Peyer's patch (tissue), 4 donors: ENCODE data around the gene LDHAL6B. TPM values are rescaled to one million over a fixed set of nuclear protein-coding genes. Genes with fewer than 3 reads are reported as not detected.

Experiments used
- DNase-seq, 3 donors: peaks; one replicate each; pipeline ENCODE4 v3.0.0-alpha.2; 2017 to 2019
- H3K27ac ChIP-seq, 4 donors: fragments of 200-600 bp; sonication (generic); one replicate each; pipeline ENCODE4 v1.5.1; 2016 to 2019
- H3K27me3 ChIP-seq, 2 donors: fragments of 200-600 bp; sonication (generic); one replicate each; pipeline ENCODE4 v1.5.1; 2019
- H3K36me3 ChIP-seq, 3 donors: fragments of 200-600 bp; sonication (generic); one replicate each; pipeline ENCODE4 v1.5.1; 2016 to 2019
- H3K4me1 ChIP-seq, 4 donors: fragments of 200-600 bp; sonication (generic); one replicate each; pipeline ENCODE4 v1.5.1; 2016 to 2019
- H3K4me3 ChIP-seq, 4 donors: fragments of 200-600 bp; sonication (generic); 1 replicate in 3 of 4; 2 replicates in 1 of 4; pipeline ENCODE4 v1.5.1; 2016 to 2019; ENCODE audit warnings: mild to moderate bottlenecking in 1 of 4
- H3K9me3 ChIP-seq, 4 donors: fragments of 200-600 bp; sonication (generic); one replicate each; pipeline ENCODE4 v1.5.1; 2016 to 2019; ENCODE audit warnings: mild to moderate bottlenecking in 1 of 4
- POLR2A ChIP-seq, 2 donors: fragments of 450-650 bp; IDR thresholded peaks; one replicate each; pipeline ENCODE4 v1.5.1; 2017; ENCODE audit warnings: antibody characterized with exemption in 2 of 2, mild to moderate bottlenecking in 2 of 2, moderate library complexity in 2 of 2
- total RNA-seq, 4 donors: library from RNA; depleted of rRNA; stranded (reverse); fragments of >200 nt; gene quantifications; one replicate each; pipeline ENCODE4 v1.1.0, GENCODE V29; 2016
- TF ChIP-seq, protein P1 (sequence below), 6 experiments: fragments of 450-650 bp in 4 of 6; fragments of 200-600 bp in 2 of 6; sonication (generic) in 1 of 6; IDR thresholded peaks; one replicate each; pipeline ENCODE4 v1.5.1; 2017 to 2019; ENCODE audit warnings: antibody characterized with exemption in 6 of 6, mild to moderate bottlenecking in 3 of 6, moderate library complexity in 1 of 6

LDHAL6B gene
- total RNA-seq, 4 donors from 2014 or later, result not detected

DNA sequence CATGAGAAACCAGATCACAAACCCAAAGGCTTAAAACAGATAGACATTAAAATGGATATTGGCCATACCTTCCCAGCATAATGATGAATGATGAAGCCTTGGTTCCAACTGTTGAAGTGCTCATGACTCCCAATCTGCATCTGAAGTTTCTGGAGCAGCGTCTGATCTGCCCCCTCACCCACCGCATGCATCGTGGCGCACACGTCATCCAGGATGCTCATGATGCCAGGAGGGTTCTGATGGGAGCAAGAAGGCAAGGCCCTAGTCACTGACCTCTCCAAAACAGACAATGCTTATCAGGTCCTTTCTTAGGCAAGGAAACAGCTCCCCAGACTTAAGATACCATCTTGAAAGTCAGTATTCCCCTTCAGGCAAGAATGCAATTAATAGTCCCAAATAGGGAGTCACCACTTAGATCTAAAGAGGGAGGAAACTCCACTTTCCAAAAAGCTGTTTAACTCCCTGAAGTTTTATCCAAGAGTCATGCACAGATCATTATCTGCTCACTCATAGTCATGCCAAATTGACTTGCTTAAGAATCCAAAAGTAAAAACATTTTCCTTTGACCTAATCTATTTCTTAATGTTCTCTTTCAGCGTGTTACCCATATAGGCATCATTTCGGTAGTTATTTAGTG lies 2.1 kb downstream of the LDHAL6B start:
- Histone ChIP-seq H3K9me3 (no peaks in the 10 kb centered on the region), H3K4me3 (no peak overlapping the region), H3K4me1 (no peaks in the 10 kb centered on the region), H3K27me3 (no peaks in the 10 kb centered on the region), H3K36me3 (peaks cover 0 to 86% (median 0%) of the 10 kb centered on the region in 3 donors), H3K27ac (no peak overlapping the region)
- no peak for DNase-seq
- TF ChIP-seq, protein P1, sequence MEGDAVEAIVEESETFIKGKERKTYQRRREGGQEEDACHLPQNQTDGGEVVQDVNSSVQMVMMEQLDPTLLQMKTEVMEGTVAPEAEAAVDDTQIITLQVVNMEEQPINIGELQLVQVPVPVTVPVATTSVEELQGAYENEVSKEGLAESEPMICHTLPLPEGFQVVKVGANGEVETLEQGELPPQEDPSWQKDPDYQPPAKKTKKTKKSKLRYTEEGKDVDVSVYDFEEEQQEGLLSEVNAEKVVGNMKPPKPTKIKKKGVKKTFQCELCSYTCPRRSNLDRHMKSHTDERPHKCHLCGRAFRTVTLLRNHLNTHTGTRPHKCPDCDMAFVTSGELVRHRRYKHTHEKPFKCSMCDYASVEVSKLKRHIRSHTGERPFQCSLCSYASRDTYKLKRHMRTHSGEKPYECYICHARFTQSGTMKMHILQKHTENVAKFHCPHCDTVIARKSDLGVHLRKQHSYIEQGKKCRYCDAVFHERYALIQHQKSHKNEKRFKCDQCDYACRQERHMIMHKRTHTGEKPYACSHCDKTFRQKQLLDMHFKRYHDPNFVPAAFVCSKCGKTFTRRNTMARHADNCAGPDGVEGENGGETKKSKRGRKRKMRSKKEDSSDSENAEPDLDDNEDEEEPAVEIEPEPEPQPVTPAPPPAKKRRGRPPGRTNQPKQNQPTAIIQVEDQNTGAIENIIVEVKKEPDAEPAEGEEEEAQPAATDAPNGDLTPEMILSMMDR (IDR thresholded peaks at IDR 0.05), result no peak
- TF ChIP-seq POLR2A (IDR thresholded peaks at IDR 0.05), result no peak

DNA sequence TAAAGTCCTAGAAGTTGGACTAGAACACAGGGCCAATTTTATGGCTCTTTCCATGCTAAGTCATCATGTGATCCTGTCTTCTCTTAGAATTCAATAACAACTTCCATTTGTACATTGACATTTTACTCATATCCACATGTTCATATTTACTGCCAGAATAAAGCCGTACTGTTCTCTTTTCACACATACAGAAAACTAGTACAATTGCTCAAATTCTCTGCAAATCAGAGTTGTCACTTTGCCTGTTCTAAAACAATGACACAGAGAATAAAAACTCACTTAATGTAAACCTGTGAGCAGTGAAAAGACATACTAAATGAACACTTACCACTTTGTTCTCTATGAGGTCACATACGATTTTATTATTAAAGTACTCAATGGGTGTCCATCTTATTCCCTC lies 3.5 kb downstream of the LDHAL6B start:
- Histone ChIP-seq H3K4me1 (no peaks in the 10 kb centered on the region), H3K9me3 (no peaks in the 10 kb centered on the region), H3K27ac (no peak overlapping the region), H3K27me3 (no peaks in the 10 kb centered on the region), H3K36me3 (peaks cover 0 to 81% (median 0%) of the 10 kb centered on the region in 3 donors), H3K4me3 (no peak overlapping the region)
- no peak for DNase-seq
- TF ChIP-seq, protein P1 (IDR thresholded peaks at IDR 0.05), result no peak
- no peak for TF ChIP-seq POLR2A (IDR thresholded peaks at IDR 0.05)

- no peaks in the 10 kb centered on the region for H3K4me1 ChIP-seq
- no peak overlapping the region for H3K27ac ChIP-seq
- no peak overlapping the region for H3K4me3 ChIP-seq
- H3K27me3 ChIP-seq, result no peaks in the 10 kb centered on the region
- H3K36me3 ChIP-seq, result peaks cover 0 to 78% (median 0%) of the 10 kb centered on the region in 3 donors
- TF ChIP-seq POLR2A (IDR thresholded peaks at IDR 0.05), result no peak
- TF ChIP-seq, protein P1 (IDR thresholded peaks at IDR 0.05), result no peak
- no peaks in the 10 kb centered on the region for H3K9me3 ChIP-seq
- DNase-seq, result no peak
These were observed 10.3 kb downstream of the LDHAL6B start for GRCh38 chr15:59216911-59217310.

DNA sequence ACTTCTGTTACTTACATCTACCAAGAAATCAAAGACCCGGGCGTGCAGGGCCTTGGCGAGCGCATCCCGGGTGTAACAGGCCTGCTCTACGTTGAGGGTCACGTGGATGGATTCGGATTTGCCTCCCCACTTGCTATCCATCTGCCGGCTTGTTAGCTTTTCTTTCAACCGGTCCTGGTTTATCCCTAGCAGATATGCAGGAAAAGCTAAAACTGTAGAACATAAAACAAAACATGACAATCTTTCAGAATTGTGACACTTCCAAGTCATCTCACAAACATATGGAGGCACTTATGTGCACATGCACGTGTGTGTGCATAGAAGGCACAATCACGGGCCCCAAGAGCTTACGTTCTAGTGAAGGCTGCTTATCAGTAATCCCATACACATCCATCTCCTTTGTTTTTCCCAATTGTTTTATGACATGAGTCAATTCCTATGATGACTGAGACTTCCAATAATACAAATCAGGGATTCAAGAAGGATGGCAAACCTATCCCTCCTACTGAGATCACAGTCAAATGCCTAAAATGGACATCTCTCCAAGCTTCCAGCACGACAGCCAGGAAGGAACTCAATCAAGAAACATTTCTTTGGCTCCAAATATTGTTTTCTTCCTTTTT lies 11.3 kb downstream of the LDHAL6B start:
- DNase-seq, result no peak
- Histone ChIP-seq H3K9me3 (no peaks in the 10 kb centered on the region), H3K27ac (no peak overlapping the region), H3K4me3 (no peak overlapping the region), H3K27me3 (no peaks in the 10 kb centered on the region), H3K36me3 (peaks cover 0 to 80% (median 0%) of the 10 kb centered on the region in 3 donors), H3K4me1 (no peaks in the 10 kb centered on the region)
- TF ChIP-seq, protein P1 (IDR thresholded peaks at IDR 0.05), result no peak
- TF ChIP-seq POLR2A (IDR thresholded peaks at IDR 0.05), result no peak

GRCh38 chr15:59218710-59219109 lies 12.1 kb downstream of the LDHAL6B start:
- Histone ChIP-seq H3K4me1 (no peaks in the 10 kb centered on the region), H3K36me3 (peaks cover 0 to 80% (median 0%) of the 10 kb centered on the region in 3 donors), H3K27ac (no peak overlapping the region), H3K4me3 (no peak overlapping the region), H3K27me3 (no peaks in the 10 kb centered on the region), H3K9me3 (no peaks in the 10 kb centered on the region)
- DNase-seq, result no peak
- no peak for TF ChIP-seq POLR2A (IDR thresholded peaks at IDR 0.05)
- TF ChIP-seq, protein P1 (IDR thresholded peaks at IDR 0.05), result no peak
